ENCODE results near the gene FGF12.
A peak's percentile ranks its signal among the peaks of the same experiment; 100 is the strongest.

Gene FGF12

DNA sequence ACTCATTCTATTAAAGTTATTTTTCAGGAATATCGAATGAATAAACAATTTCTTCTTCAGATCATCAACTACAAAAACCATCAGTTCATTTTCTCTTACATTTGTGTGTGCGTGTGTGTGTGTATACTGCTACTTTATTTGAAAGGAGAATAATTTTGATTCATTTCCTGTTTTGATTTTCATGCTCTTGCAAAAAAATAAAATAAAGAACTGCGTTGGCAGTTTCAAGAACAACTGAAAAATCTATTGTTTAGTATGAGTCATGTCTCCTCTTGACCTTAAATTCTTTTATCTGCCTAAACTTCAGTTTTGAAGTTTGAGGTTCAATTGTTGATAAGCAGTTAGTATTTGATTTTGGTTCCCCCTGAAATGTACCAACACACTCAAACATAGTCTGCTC, 540.8 kb downstream of the FGF12 start:
- no peak for DNase-seq (ENCODE audit: low spot score)

DNA sequence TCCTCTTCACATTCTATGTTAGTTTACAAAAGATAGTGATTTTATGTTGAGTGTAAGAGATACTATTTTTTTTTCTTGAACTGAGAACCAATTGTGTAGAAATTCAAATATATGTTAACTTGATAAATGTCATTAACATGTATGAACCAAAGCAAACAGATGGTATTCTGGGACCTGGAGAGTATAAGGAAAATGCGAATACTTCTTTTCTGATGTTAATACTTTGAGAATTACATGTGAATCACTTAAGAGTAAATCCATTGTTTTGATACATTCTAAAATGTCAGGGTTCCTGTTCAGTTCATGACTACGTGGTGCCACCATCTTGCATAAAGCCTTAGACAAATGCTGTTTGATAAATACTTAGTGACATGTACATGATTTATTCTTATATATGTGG, 541.3 kb downstream of the FGF12 start:
- DNase-seq (ENCODE audit: low spot score), result no peak

DNA sequence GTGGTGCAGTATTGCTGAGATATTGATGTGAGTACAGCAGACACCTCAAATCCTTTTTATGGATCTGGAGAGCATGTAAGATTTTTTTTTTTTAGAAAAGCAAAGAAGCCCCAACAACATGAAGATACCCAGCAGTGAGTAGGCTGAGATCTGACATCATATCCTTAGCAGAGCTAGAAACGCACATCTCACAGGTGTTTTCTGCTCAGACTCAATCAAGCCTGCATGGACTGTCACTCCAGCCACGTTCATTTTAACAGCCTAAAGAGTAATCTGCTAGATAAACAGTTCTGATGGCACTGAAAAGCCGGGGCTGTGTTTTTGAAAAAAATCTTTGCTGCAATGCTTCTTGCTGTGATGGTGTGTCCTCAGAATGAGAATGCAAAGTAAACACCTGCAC, 544.2 kb downstream of the FGF12 start:
- DNase-seq (ENCODE audit: low spot score), result no peak

DNA sequence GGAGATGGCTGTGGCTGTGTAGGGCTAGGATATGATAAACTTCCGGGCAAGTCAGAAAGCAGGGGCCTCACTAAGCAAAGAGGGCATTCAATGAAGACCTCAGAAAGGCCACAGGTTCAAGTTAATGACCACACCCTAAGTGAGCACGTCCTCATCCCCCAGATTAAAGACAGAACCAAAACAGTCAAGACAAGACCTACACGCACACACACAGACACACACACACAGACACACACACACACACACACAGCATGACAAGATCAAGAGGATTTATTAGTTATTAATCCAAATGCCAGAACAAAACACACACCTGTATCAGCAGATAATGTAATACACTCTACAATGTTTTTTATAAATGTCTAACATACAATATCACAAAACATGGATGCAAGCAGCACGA, 546.2 kb downstream of the FGF12 start:
- no peak for DNase-seq (ENCODE audit: low spot score)

DNA sequence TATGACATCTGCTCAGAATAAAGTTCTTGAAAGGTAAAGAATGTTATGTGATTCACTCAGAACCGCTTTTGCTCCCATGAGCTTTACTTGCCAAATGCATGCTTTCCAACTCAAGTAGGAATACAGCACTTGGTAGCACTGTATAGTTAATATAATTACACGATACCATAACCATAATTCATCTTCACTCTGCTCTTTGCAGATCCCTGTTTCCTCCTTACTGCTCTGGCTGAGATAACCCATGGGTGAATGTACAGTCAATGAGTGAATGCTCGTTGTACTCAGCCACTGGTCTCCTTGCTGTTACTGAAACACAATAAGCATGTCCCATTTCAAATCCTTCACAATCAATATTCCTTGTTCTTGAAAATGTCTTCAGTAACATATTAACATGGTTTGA, 550.0 kb downstream of the FGF12 start:
- DNase-seq (ENCODE audit: low spot score), result no peak

DNA sequence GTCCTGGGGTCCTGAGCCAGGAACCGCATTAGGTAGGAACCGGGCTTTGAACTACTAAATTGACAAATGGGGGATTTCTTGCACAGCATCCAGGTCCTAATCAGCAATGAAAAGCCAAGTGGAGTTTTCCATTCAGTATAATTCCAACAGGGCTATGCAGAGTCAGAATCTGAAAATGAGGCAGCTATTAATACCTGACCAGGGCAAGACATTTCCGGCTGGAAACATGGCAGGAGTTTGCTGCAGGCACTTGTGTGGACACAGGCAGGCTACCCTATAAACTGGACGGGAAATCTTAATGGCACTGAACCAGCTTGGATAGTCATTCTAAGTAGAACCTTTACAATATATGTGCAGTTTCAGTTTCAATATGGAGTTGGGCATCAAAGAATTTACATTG, 553.1 kb downstream of the FGF12 start:
- DNase-seq (ENCODE audit: low spot score), result no peak

DNA sequence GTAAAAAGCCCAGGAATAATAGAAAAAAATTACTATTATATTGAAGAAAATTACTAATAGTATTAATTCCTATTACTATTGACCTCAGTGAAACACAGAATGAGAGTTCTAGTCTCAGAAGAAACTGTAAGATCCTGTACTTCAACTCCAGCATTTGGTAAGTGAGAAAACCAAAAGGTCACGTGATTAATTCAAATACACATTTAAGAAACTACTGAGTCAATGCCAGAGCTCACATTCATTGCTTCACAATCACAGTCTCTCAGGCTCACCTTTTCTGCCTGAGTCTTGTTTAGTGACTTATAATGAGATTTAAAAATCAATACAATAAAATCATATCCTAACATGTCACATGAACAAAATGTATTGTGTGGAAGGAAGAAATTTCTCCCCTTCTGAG, 556.1 kb downstream of the FGF12 start:
- no peak for DNase-seq (ENCODE audit: low spot score)

DNA sequence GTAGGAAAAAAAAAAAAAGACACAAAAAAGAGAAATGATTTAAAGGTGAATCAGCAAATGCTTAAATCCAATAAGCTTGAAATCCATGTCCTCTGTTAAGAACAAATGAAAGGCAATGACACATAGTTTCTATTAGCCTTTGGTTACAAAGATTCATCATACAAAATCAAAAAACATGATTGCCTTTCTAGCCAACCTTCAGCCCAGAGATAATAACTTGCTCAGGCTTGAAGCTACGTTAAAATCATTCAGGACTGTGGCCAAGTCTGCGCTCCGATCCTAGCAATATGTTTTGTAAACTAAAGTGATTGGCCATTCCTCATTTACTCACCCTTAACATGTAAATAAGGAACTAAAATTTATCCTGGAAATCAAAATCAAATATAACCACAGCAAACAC, 556.7 kb downstream of the FGF12 start:
- no peak for DNase-seq (ENCODE audit: low spot score)

DNA sequence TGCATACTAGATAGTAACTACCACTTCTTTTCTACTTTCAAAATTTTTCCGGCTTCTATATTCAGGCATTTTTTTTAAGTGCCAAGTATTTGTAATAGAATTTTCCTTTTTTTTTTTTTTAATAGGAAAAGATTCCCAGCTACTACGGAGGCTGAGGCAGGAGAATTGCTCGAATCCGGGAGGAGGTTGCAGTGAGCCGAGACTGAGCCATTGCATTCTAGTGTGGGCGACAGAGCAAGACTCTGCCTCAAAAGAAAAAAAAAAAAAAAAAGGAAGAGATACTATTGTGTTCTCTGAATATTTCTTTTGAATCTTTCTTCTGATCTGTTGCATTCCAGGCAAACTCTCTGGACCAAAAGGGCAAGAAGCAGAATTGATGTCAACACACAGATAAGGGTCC, 557.3 kb downstream of the FGF12 start:
- no peak for DNase-seq (ENCODE audit: low spot score)

DNA sequence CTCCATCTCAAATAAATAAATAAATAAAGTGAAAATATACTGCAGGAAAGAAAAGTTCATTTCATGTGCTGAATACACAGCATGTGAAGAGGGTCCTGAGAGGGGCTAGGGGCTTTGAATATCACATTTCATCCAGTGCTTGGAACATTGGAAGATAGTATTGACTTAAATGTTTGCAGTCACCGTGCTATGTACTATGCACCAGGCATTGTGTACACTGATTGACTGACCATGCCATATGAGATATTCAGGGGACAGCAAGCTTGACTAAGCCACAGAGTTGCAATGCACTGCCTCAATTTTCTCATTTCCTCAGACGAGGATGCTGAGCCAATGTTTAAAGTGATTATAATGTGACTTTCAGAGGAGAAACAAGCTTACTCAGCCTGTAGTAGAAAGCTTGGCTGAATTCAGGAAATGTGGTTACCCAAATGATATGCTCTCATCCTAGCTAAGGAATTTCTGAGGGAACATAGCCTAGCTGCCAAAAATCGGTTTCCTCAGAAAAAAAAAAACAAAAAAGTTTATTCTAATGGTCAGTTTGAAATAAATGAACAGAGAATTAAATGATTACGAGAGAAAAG, 557.9 kb downstream of the FGF12 start:
- DNase-seq (ENCODE audit: low spot score), result no peak

DNA sequence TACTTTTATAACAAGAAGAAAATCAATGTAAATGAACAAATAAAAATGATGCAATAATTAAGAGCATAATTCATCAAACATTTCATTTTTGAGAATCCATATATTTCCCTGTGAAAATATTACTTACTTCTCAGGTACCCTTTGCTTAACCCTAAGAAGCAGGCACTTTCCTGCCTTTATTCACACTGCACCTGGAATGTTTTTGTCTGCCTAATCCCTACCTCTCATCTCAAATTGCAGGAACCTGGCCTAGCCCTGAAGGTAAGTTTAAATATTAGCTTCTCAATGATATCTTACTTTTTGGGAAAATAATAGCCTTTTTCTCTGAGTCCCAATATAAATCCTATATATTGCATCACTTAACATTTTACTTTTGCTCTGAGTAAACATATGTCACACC, 559.1 kb downstream of the FGF12 start:
- no peak for DNase-seq (ENCODE audit: low spot score)

DNA sequence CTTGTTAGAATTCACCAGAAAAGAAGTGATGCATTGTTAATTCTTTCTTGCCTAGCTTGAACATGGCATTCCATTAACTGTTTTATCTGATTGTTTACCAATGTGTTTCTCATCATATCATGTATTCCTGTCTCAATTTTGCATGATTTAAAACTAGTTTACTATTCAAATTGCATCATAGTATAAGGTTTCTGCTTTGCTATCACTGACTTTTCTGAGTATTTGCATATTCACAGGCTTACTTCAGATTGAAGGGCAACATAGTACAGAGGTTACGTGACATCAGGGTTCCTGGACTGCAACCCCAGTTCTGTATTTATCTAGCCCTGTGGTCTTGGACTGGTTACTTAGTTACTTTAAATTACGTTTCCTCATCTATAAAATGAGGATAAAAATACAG, 561.8 kb downstream of the FGF12 start:
- DNase-seq (ENCODE audit: low spot score), result no peak

DNA sequence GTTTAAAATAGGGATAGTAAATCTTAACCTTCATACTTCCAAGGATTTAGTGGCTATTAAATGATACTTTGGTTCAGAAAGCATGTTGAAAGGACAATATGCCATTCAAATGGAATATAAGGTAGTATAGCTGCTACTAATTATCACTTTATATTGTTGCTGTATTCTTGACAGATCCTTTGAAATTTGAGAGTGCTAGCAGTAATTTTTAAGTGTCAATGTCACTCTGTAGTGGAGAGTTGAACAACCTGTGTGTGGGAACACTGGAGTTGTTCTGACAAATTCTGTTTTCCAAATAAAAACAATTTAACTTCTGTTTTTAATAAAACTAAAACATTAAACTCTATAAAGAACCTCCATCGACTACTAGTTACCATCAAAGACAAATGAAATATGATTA, 565.7 kb downstream of the FGF12 start:
- DNase-seq (ENCODE audit: low spot score), result no peak

DNA sequence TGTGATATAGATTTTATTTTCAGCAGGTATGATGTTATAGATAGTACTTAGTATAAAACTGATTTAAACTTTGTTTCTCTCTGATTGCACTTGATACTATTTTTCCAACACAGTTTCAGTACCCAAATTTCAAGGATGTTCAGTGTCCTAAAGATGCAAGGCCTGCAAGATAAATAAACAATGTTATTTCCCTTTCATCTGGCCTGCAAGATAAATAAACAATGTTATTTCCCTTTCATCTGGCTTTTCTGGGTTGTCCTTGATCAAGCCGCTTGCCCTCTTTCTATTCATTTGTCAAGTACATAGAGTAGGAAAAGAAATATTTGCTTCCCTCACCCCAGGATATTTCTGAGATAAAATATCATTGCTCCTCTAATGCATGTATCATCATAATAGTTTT, 571.0 kb downstream of the FGF12 start:
- no peak for DNase-seq (ENCODE audit: low spot score)

DNA sequence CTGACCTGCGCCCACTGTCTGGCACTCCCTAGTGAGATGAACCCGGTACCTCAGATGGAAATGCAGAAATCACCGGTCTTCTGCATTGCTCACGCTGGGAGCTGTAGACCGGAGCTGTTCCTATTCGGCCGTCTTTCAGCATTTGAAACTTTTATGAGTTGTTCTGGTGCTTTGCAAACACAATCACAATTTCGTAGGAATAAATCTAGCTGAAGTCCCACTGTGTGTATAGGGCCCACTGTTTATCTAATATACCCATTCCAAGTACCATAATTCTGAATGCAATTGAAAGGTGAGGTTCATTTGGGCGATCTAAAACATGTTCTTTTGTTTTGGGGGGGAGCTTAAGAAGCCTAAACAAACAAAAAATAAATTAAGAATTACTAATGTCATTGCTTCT, 572.1 kb downstream of the FGF12 start:
- no peak for DNase-seq (ENCODE audit: low spot score)

DNA sequence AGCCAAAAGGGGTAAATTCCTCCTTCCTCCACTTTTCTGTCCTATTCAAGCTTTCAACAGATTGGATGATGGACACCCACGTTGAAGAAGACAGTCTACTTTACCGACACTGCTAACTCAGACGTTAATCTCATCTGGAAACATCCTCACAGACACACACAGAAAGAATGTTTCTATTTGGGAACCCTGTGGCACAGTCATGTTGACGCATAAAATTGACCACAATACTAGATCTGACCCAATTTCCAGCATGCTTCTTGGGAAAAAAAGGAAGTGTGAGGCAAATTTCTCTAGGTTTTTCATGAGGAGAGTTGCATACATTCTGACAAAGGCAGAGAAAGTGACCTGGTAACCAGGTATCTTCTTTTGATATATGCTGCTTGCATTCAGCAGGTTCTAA, 594.1 kb downstream of the FGF12 start:
- no peak for DNase-seq (ENCODE audit: low spot score)

DNA sequence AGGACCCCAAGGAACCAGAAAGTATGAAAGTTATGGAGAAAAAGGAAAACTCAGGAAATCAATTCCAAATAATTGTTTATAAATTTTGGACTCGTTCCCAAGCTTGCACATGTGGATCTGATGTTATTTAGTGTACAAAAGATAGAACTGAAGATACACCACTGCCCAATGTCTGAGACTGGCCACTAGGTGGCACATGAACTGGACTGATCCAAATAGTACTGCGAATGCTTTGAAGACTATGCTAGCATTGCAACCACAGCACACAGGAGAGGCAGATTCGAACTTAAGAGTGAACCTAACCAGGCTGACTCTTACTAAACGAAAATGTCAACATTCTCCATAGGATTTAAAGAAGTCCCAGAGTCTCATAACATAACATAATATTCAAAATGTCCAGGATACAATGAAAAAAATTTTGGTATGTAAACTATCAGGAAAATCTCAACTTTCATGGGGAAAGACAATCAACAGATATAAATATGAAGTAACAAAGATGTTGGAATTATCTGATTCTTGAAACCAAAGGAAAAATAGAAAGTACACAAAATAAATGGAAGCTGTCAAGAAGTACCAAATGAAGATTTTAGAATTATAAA, 596.7 kb downstream of the FGF12 start:
- DNase-seq (ENCODE audit: low spot score), result peak; percentile 52

DNA sequence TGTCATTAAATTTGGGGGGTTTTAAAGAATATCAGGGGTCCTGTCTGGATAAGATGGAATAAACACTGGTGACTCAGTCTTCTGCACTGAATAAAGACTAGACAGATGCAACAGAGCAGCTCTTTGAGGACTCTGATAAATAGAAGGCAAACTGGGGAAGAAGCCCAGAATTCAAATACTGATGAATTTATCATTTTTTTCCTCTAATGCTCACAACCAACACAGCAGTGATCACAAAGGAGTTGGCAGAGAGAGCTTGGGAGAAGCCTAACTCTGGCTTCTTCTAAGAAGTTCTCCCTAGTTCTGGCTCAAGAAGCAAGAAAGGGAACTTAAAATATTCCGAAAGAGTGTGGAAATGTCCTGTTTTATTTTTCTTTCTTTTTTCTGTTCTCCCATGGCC, 597.8 kb downstream of the FGF12 start:
- DNase-seq (ENCODE audit: low spot score), result no peak

DNA sequence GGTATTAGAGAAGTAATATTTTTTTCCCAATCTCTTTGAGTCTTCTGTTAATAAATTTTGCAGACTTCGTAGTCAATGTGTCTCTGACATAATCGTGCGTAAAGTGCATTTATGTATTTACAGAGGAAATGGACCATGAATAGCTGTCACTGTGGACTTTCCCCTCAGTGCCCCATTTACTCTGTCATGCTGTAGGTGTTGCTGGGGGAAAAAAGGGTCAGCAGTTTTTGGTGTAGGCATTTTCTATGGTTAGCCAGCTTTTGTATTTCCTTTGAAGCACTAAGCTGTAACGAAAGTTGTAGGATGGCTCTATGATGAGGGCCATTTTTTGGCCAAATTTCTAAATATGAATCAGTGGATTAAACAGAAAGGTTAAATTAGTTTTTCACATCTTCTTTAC, 598.4 kb downstream of the FGF12 start:
- DNase-seq (ENCODE audit: low spot score), result no peak

DNA sequence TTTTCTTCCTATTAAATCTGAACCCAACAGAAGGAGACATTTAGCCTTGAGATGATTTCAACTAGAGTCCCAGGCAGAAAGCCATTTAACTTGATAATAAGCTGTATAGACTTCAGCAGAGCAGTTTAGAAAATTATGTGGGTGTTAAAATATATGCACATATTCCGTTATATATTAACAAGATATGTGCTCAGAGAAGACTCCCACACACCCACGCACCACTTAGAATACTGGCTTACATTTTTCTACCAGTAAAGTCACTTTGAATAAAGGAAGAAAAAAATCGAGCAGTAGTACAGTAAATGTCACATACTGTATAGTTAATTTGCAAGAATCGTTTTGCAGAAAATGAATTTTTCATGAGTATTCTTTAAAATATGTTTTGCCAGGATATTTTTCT, 599.3 kb downstream of the FGF12 start:
- no peak for DNase-seq (ENCODE audit: low spot score)

DNA sequence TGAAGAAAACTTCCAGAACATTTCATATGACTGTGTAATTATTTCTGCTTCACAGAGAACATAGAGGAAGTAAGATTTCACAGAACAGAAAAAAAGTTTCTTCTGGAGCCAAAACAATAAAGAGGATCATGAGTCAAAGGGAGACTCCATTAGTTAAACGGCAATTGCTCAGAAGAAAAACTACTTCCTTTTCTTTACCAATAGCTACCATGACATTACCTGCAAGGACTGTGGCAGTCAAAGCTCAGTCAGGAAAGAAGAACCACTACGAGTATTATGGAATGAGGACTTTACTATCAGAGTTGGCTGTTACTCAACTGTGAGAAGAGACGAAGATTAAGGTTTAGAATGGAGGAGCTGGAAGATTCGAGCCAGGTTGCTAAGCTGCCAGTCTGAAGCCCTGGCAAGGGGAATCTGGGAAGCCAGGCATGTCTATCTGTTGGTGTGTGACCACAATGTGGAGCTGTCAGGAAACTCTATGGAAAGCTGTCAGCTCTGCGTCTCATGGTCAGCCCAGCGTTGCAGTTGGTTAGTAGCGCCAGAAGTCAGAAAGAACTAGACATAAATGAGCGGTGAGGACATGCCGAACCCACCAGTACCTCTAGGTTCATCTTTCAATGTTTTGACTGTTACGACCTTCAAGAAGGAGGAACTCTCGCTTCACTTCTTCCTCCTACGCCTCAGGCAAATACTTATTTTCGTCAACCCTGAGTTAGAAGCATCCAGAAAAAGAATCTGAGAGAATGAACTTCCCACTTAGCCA, 604.3 kb downstream of the FGF12 start:
- no peak for DNase-seq (ENCODE audit: low spot score)

DNA sequence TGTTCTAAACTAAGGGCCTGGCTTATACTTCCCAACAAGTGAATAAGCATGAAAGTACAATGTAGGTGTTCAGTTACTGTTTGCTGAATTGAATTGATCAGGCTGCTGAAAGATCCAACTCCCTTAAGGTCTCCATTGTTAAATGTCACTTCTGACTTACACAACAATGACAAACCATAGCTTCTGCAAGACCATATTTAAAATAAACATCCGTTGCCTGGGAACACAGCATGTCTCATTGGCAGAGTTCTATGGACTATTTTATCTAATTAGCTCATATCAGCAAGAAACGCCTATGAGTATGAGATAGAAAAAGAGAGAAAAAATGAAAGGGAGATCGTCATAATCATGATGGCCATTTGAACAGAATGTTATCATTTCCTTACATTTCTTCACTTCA, 605.4 kb downstream of the FGF12 start:
- no peak for DNase-seq (ENCODE audit: low spot score)

DNA sequence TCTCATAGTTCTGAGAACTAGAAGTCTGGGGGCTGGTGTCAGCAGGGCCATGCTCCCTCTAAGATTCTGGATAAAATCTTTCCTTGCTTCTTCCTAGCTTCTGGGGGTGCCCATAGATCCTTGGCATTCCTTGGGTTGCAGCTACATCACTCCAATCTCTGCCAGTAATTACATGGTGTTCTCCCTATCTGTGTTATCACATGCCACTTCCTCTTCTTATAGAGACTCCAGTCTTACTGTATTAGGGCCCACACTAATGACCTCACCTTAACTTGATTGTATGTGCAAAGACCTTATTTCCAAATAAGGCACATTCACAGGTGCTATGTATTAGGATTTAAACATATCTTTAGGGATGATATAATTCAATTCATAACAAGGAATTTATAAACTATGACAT, 618.5 kb downstream of the FGF12 start:
- no peak for DNase-seq (ENCODE audit: low spot score)

DNA sequence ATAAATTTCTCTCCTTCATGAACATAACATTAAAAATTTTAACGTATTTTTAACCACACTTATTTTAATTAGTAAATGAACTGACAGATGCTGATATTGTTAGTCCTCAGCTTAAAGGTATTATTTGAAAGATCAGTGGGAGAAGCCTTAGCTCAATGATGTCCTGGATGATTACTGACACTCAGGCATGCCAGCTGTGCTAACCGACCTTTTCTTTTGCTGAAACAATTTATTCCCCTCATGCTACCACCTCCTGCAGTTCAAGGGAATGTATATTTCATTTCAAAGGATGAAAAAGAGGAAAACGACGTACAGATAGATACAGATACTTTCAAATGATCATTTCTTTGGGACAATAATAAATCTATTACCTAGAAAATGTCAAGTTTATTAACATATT, 620.8 kb downstream of the FGF12 start:
- DNase-seq (ENCODE audit: low spot score), result no peak

Data from COLO829 (cell line).